Endothelial cell of umbilical vein (primary cell): ENCODE data around the gene LIPE. TPM values are rescaled to one million over a fixed set of nuclear protein-coding genes. Genes with fewer than 3 reads are reported as not detected.

Source experiments
- BruUV-seq: library from RNA; stranded (reverse); fragments of 400-500 nt; replicated peaks from 2 replicates; lab custom pipeline; 2021; lab: Mats Ljungman, UMichigan
- CTCF ChIA-PET: fragments of 300-600, 350-600 bp; sonication (Branson Sonifier 250); formaldehyde crosslinking; loops from one replicate; lab custom pipeline; 2021; ENCODE audit warnings: antibody characterized with exemption, inconsistent platforms; lab: Charles Lee
- POLR2A ChIA-PET: fragments of 300-600, 350-600 bp; sonication (Branson Sonifier 250); formaldehyde crosslinking; loops from one replicate; lab custom pipeline; 2021; ENCODE audit warnings: antibody characterized with exemption, inconsistent platforms; lab: Charles Lee
- DNase-seq: peaks from one replicate; pipeline ENCODE4 v3.0.0-alpha.2; 2011; ENCODE audit warnings: low read depth, low spot score
- FAIRE-seq: peaks from 2 replicates; lab custom pipeline; 2011; peaks lifted over from hg19 to GRCh38; lab: Jason Lieb, UNC
- H2AFZ ChIP-seq: 2 replicates; pipeline ENCODE4 v1.6.0; 2012; ENCODE audit warnings: low read depth, low read length, control low read depth, inconsistent platforms
- H3K27ac ChIP-seq: 2 replicates; pipeline ENCODE4 v1.5.1; 2011; ENCODE audit warnings: low read depth, mild to moderate bottlenecking, control low read depth, low read length, moderate library complexity; ENCODE audit not compliant: insufficient read depth
- H3K27me3 ChIP-seq, 2 experiments: 2 replicates each; pipeline versions ENCODE4 v1.6.0 to v1.6.1; 2011; ENCODE audit warnings: low read length in 2 of 2, mixed read lengths in 1 of 2; ENCODE audit not compliant: control insufficient read depth in 2 of 2, insufficient read depth in 2 of 2
- H3K36me3 ChIP-seq, 2 experiments: 2 replicates in 1 of 2; 3 replicates in 1 of 2; pipeline ENCODE4 v1.5.1; 2011; ENCODE audit warnings: low read length in 2 of 2, mild to moderate bottlenecking in 1 of 2, moderate library complexity in 1 of 2; ENCODE audit not compliant: control insufficient read depth in 2 of 2, insufficient read depth in 2 of 2; ENCODE audit errors: extremely low read depth in 1 of 2
- H3K4me1 ChIP-seq: 3 replicates; pipeline ENCODE4 v1.5.1; 2011; ENCODE audit warnings: mild to moderate bottlenecking, low read length; ENCODE audit not compliant: control insufficient read depth, insufficient read depth; ENCODE audit errors: extremely low read depth
- H3K4me2 ChIP-seq: 2 replicates; pipeline ENCODE4 v1.6.1; 2011; ENCODE audit warnings: low read length, control low read depth, mixed read lengths; ENCODE audit not compliant: insufficient read depth
- H3K4me3 ChIP-seq, 3 experiments: fragments of 200-600 bp in 1 of 3; sonication (generic), shearing (Covaris generic) in 1 of 3; replicated peaks in 1 of 3; 2 replicates each; pipeline ENCODE4 v1.5.1; 2011 to 2016; ENCODE audit warnings: control low read depth in 3 of 3, low read length in 3 of 3, mild to moderate bottlenecking in 2 of 3, inconsistent platforms in 1 of 3, low read depth in 1 of 3, moderate library complexity in 1 of 3; ENCODE audit not compliant: insufficient read depth in 1 of 3
- H3K79me2 ChIP-seq: 2 replicates; pipeline ENCODE4 v1.6.0; 2012; ENCODE audit warnings: low read length, inconsistent platforms; ENCODE audit not compliant: control insufficient read depth, insufficient read depth
- H3K9ac ChIP-seq: replicated peaks from 2 replicates; pipeline ENCODE3; 2011; ENCODE audit warnings: low read length, control low read depth; ENCODE audit not compliant: insufficient read depth; ENCODE audit errors: extremely low read depth
- H3K9me1 ChIP-seq: replicated peaks from 3 replicates; pipeline ENCODE4 v1.6.0; 2011; ENCODE audit warnings: mild to moderate bottlenecking, low read length; ENCODE audit not compliant: control insufficient read depth, insufficient read depth; ENCODE audit errors: extremely low read depth
- H3K9me3 ChIP-seq: replicated peaks from 2 replicates; pipeline ENCODE4 v1.5.1; 2012; ENCODE audit warnings: low read length, inconsistent platforms; ENCODE audit not compliant: control insufficient read depth, insufficient read depth
- H4K20me1 ChIP-seq: replicated peaks from 2 replicates; pipeline ENCODE3; 2011; ENCODE audit warnings: mild to moderate bottlenecking, low read length; ENCODE audit not compliant: control insufficient read depth, insufficient read depth; ENCODE audit errors: extremely low read depth
- EZH2 ChIP-seq: IDR thresholded peaks from 2 replicates; pipeline ENCODE4 v1.6.1; 2012; ENCODE audit warnings: borderline replicate concordance, low read depth, mild to moderate bottlenecking, moderate library complexity, low read length, inconsistent platforms; ENCODE audit not compliant: severe bottlenecking
- FOS ChIP-seq: IDR thresholded peaks from 2 replicates; pipeline ENCODE4 v1.6.1; 2011; ENCODE audit warnings: mild to moderate bottlenecking, low read length, moderate library complexity, borderline replicate concordance; ENCODE audit not compliant: insufficient read depth
- GATA2 ChIP-seq: IDR thresholded peaks from 2 replicates; pipeline ENCODE4 v1.7.0; 2011; ENCODE audit warnings: low read depth, mild to moderate bottlenecking, moderate library complexity, mixed read lengths, low read length; ENCODE audit not compliant: insufficient read length, insufficient read depth
- JUN ChIP-seq: IDR thresholded peaks from 2 replicates; pipeline ENCODE4 v1.6.1; 2011; ENCODE audit warnings: borderline replicate concordance, low read depth; ENCODE audit not compliant: insufficient read length, insufficient read depth
- MYC ChIP-seq: IDR thresholded peaks from one replicate; pipeline ENCODE4 v1.6.1; 2011; ENCODE audit warnings: mild to moderate bottlenecking, low read depth, low read length
- POLR2A ChIP-seq: IDR thresholded peaks from 2 replicates; pipeline ENCODE4 v1.6.1; 2012; ENCODE audit warnings: low read depth, mild to moderate bottlenecking, control low read depth, low read length
- POLR2AphosphoS5 ChIP-seq: IDR thresholded peaks from 2 replicates; pipeline ENCODE4 v1.6.1; 2012; ENCODE audit warnings: low read depth, mild to moderate bottlenecking, control low read depth, low read length, moderate library complexity; ENCODE audit not compliant: insufficient read depth
- dilution Hi-C: fragments of 300-500 bp; cut with MboI; formaldehyde crosslinking; loops from one replicate; pipeline ENCODE4 v1.15.0; 2019; ENCODE audit warnings: low sequenced_read_pairs; ENCODE audit not compliant: extremely low pct_ligation_motif_present
- intact Hi-C: fragments of 100-400 bp; cut with micrococcal nuclease; formaldehyde crosslinking; loops from one replicate; pipeline ENCODE4 v1.10.0; 2022
- polyA plus RNA-seq, 4 experiments: library from polyadenylated mRNA; depleted of rRNA in 3 of 4; stranded (reverse) in 3 of 4; unstranded in 1 of 4; fragments of >200 nt; gene quantifications; 2 replicates each; pipeline versions ENCODE4 v1.2.1 to v1.2.3, GENCODE V29; 2011 to 2012; ENCODE audit warnings: missing spikeins in 1 of 4
- total RNA-seq: library from RNA; stranded (reverse); gene quantifications from 2 replicates; pipeline ENCODE4 v1.2.3, GENCODE V29; 2021
- TF ChIP-seq, protein P1 (sequence below): IDR thresholded peaks from 2 replicates; pipeline ENCODE4 v1.6.1; 2011; ENCODE audit not compliant: insufficient read depth, insufficient read length
- TF ChIP-seq, protein P2 (sequence below), 2 donors: IDR thresholded peaks; 1 replicate in 1 of 2; 2 replicates in 1 of 2; pipeline ENCODE4 v1.5.1; 2011; ENCODE audit warnings: low read length in 2 of 2, mild to moderate bottlenecking in 2 of 2, moderate library complexity in 2 of 2, control low read depth in 1 of 2, inconsistent platforms in 1 of 2, low read depth in 1 of 2; ENCODE audit not compliant: insufficient read depth in 1 of 2; ENCODE audit errors: extremely low read depth in 1 of 2

LIPE gene
- total and polyA plus RNA-seq, 2 donors (not counting 3 experiments of a cell fraction or from before 2014, with no cell fraction given), result 3.8 to 13.5 TPM

DNA sequence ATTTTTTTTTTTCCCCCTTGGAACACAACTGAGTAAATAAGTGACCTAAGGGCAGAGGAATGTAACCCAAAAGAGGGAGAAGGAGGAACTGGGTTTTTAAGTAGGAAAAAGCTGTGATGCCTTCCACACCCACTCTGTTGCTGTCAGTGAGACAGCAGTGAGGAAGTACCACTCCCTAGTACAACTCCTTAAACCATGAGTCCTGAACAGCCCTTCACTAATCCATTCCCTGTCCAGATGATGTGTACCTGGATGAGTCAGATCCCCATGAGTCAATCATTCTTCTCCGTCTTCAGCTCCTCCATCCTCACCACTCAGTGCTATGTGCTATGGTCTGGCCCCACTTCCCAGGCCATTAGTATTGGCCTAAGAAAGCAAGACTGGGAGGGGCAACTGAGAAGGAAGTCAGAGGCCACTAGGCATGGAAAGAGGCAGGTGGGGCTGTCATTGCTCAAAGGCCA, 28.5 kb upstream of the LIPE start:
- no peak for TF ChIP-seq POLR2AphosphoS5
- no peak for TF ChIP-seq POLR2A
- TF ChIP-seq MYC, result no peak
- TF ChIP-seq FOS, result no peak
- TF ChIP-seq, protein P1, sequence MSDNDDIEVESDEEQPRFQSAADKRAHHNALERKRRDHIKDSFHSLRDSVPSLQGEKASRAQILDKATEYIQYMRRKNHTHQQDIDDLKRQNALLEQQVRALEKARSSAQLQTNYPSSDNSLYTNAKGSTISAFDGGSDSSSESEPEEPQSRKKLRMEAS, result no peak
- TF ChIP-seq, protein P2, sequence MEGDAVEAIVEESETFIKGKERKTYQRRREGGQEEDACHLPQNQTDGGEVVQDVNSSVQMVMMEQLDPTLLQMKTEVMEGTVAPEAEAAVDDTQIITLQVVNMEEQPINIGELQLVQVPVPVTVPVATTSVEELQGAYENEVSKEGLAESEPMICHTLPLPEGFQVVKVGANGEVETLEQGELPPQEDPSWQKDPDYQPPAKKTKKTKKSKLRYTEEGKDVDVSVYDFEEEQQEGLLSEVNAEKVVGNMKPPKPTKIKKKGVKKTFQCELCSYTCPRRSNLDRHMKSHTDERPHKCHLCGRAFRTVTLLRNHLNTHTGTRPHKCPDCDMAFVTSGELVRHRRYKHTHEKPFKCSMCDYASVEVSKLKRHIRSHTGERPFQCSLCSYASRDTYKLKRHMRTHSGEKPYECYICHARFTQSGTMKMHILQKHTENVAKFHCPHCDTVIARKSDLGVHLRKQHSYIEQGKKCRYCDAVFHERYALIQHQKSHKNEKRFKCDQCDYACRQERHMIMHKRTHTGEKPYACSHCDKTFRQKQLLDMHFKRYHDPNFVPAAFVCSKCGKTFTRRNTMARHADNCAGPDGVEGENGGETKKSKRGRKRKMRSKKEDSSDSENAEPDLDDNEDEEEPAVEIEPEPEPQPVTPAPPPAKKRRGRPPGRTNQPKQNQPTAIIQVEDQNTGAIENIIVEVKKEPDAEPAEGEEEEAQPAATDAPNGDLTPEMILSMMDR (IDR thresholded peaks at IDR 0.05; ENCODE audit: extremely low read depth in 1 of 2, insufficient read depth in 1 of 2, low read depth in 1 of 2, low read length in 2 of 2), result no peak
- no peak for TF ChIP-seq GATA2
- TF ChIP-seq JUN, result no peak
- TF ChIP-seq EZH2, result no peak
- POLR2A ChIA-PET, result no interaction called here
- Histone ChIP-seq H3K27ac (no peak overlapping the region), H3K9ac (no peak overlapping the region), H3K36me3 (no peaks in the 10 kb centered on the region), H3K79me2 (no peaks in the 10 kb centered on the region), H4K20me1 (no peaks in the 10 kb centered on the region), H2AFZ (no peak overlapping the region), H3K4me3 (no peak overlapping the region), H3K27me3 (peaks cover 7 to 14% of the 10 kb centered on the region in 2 experiments), H3K9me1 (no peaks in the 10 kb centered on the region), H3K4me1 (no peaks in the 10 kb centered on the region), H3K9me3 (no peaks in the 10 kb centered on the region), H3K4me2 (no peak overlapping the region)
- FAIRE-seq (no peak), DNase-seq (no peak)
- CTCF ChIA-PET, result interaction anchor here (1.4 to 2.0 kb wide), 4 partner anchors 15 to 73 kb away, joined by 5 to 19 read pairs (median 8); partner anchors contain the start of gene CEACAM1
- no TSS peak for BruUV-seq
- intact Hi-C loops (no loop called here), dilution Hi-C loops (no loop called here)
